ENCODE results near the gene S100Z.

Gene S100Z

DNA sequence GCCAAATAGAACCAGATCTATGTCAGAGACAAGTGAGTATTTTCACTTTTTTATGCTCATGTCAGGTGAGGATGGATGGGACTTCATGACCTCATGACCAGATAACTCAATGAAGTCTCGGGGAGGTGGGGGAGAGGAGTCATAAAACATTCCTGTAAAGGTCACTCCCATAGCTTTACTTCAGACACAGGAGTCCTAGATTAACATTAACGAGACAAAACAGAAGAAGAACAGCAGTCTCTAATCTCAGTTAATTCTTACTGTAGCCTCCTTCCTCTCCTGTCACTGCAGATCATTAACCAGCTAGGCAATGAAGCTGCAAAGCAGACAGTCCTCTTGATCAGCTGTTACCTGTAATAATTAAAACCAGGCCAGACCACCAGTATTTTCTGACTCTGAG is 114.2 kb downstream of the S100Z start:
- Histone ChIP-seq H3K9ac (ENCODE audit: low read length) (no peak overlapping the region), H3K4me2 (ENCODE audit: low read depth, low read length, poor library complexity, severe bottlenecking) (no peak overlapping the region), H3F3A (ENCODE audit: insufficient read depth) (no peaks in the 10 kb centered on the region), H3K9me2 (replicated peaks; ENCODE audit: insufficient read depth, low read length) (no peaks in the 10 kb centered on the region), H3K9me3 (ENCODE audit: insufficient read depth, low read length) (no peaks in the 10 kb centered on the region), H3K36me3 (ENCODE audit: low read length) (peaks cover 19% of the 10 kb centered on the region), H3K79me2 (ENCODE audit: insufficient read depth, low read length) (no peaks in the 10 kb centered on the region), H2AFZ (ENCODE audit: low read depth, low read length, severe bottlenecking) (no peak overlapping the region), H4K20me1 (ENCODE audit: low read depth, low read length) (no peaks in the 10 kb centered on the region), H3K4me3 (ENCODE audit: insufficient read depth, low read length, poor library complexity, severe bottlenecking) (no peak overlapping the region), H3K27ac (ENCODE audit: low read depth, low read length) (no peak overlapping the region), H3K27me3 (ENCODE audit: low read length) (no peaks in the 10 kb centered on the region)
- TF ChIP-seq, protein P1, sequence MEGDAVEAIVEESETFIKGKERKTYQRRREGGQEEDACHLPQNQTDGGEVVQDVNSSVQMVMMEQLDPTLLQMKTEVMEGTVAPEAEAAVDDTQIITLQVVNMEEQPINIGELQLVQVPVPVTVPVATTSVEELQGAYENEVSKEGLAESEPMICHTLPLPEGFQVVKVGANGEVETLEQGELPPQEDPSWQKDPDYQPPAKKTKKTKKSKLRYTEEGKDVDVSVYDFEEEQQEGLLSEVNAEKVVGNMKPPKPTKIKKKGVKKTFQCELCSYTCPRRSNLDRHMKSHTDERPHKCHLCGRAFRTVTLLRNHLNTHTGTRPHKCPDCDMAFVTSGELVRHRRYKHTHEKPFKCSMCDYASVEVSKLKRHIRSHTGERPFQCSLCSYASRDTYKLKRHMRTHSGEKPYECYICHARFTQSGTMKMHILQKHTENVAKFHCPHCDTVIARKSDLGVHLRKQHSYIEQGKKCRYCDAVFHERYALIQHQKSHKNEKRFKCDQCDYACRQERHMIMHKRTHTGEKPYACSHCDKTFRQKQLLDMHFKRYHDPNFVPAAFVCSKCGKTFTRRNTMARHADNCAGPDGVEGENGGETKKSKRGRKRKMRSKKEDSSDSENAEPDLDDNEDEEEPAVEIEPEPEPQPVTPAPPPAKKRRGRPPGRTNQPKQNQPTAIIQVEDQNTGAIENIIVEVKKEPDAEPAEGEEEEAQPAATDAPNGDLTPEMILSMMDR (IDR thresholded peaks at IDR 0.05; ENCODE audit: insufficient read depth, low read length, poor library complexity, severe bottlenecking) = no peak
- TF ChIP-seq EZH2phosphoT487 (conservative IDR thresholded peaks at IDR 0.05; ENCODE audit: low read length) = no peak

Data from SU-DHL-6 (cell line).